CD4-positive, alpha-beta T cell treated with Interleukin-17A for 4 hours (primary cell): ENCODE data around the gene CCHCR1.
"Not testable (repeated sequence)": the region's sequence is repeated elsewhere in the genome, so short reads cannot be mapped to it uniquely, and the experiment has no call there.

Experiments used
- DNase-seq: peaks from one replicate; pipeline ENCODE4 v3.0.0-alpha.2; 2020; ENCODE audit warnings: mixed read lengths

CCHCR1 gene

DNA sequence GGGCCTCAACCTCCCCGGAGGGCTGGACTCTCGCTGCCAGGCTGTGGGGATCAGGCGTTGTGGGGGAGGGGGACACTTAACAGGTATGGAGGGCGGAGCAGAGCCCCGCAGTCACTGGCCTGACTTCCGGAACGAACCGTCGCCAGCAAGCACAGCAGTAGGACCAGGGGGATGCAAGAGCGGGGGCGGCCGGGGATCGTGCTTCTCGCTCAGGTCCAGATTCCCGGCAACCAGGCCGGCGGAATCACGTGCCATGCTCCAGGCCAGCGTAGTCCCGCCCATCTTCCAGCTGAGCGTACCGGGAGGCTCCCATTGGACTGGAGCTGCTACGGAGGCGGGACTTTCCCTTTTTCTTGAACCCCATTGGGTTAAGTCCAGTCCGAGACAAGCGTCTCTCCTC, 22.9 kb upstream of the CCHCR1 start:
- DNase-seq: peak; percentile 76

DNA sequence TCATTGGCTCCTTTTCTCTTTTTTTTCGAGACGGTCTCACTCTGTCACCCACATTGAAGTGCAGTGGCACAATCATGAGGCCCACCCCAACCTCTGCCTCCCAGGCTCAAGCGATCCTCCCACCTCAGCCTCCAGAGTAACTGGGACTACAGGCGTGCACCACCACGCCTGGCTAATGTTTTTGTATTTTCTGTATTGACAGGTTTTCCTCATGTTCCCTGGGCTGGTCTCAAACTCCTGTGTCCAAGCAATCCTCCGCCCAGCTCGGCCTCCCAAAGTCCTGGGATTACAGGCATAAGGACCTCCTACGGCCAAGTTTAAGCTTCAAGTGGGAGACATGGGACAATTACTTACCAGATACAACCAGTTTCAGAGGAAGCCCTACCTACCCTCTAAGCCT, 22.3 kb upstream of the CCHCR1 start:
- no peak for DNase-seq

DNA sequence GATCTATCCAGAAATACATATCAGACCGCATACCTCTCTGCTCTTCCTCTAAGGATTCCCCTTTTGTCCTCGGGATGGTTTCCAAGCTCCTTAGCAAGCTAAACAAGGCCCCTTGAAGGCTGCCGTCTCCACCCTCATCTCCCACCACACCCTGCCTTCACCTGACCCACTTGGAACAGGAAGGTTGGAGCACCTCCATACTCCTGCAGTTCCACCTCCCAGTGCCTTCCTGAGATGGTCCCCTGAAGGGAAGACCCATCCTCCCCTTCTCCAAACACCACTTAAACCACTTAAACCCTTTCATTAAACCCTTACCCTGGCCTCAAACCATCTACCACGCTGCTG, 21.4 kb upstream of the CCHCR1 start:
- DNase-seq: no peak

DNA sequence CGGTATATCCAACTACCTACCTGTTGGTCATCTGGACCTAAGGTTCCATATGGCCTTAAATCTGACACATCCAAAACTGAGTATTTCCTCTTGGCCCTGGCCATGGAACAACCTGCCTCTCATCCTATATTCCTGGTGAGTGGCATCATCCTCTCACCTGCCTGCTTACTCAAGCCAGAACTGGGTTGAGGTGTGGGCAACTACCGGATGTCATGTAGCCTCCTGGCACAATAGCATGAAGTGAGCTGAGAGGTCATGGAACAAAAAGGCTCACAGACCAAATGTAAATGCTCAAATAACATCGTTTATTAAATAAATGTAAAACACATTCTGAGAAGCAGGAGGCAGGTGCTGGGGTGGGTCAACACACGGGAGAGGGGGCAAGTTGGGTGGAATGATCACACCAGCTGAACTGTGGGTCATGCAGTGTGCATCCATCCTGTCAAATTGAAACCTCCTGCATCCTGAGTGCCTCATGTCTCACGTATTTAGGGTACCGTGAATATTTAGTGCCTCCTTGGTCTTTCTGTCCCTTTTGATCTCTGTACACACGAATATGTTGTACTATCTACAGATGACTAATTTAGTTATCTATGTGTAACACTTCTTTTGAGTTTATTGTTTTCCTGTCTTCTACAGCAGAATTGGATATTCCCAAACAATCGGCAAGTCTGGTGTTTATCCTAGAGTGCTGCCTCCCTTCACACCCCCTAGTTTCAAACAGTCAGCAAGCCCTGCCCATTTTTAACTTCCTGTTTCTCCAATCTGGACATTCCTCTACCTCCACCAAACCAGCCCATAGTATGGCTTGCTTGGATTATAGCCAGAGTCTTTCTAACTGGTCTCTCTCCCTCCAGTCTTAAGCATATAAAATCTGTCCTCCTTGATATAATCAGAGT, 20.8 kb upstream of the CCHCR1 start:
- no peak for DNase-seq

DNA sequence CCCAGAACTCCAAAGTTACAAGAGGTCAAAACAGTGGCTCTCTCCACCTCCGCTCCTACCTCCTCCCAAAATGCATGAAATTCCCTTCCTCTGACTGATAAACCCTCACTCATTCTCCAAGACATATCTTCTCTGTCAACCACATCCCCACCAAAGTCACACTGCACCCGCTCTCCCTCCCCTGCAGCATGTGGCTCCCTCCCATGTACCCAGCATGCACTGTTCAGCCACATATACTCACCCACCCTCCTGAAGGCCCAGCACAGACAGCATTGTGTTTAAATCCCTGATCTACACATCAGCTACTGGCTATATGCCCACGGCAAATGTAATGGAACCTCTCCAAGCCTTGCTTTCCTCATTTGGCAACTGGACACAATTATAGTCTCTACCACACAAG, 18.4 kb upstream of the CCHCR1 start:
- DNase-seq: no peak

DNA sequence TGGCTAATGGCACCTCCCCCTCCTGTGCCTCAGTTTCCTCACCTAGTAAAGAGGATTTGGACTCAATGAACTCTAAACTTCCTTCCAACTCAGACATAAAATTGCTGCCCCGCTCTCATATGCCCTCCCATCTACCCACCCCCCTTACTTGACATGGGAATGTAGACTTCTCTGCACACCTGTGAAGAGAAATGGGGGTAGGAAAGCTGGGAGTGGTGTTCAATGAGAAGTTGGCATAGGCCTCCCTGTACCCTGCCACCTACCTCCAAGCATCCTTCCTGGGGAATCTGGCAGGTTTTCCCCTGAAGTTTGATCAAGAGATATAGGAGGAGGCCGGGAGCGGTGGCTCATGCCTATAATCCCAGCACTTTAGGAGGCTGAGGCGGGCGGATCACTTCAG, 16.8 kb upstream of the CCHCR1 start:
- DNase-seq: no peak

DNA sequence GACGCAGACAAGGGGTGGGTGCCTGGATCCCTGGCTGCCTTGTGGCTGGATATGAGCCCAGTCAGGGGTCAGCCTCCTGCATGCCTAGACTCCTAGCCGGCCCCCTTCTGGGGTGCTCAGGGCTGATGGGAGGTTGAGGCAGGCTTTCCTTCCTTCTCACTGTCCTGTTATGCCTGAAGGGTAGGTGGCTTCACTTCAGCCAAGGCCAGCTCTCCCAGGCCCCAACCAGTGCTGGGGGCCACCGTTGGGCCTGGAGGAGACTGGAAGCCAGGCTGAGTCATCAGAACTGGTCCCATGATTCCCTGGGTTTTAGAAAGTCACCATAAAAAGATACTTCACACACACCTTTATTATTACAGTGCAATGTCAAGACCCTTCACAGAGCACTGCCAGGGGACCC, 15.8 kb upstream of the CCHCR1 start:
- no peak for DNase-seq

DNA sequence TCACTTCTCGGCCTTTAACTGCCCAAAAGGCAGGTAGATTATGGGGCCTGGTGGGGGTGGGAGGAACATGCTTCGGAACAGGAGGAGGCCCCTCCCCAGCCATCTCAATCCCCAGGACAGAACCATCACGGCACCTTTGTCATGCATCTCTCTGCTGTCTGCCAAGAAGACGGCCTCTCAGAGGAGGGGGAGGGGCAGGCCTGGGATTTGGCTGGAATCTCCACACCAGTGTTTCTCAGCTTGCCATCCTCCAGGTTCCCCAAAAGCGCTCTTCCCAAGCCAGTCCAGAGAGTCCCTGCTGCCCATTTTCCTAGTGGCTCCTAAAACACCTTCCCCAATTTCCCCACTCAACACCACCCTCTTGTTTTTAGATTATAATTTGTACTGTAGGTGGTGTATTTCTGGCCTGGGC, 15.4 kb upstream of the CCHCR1 start:
- DNase-seq: no peak

DNA sequence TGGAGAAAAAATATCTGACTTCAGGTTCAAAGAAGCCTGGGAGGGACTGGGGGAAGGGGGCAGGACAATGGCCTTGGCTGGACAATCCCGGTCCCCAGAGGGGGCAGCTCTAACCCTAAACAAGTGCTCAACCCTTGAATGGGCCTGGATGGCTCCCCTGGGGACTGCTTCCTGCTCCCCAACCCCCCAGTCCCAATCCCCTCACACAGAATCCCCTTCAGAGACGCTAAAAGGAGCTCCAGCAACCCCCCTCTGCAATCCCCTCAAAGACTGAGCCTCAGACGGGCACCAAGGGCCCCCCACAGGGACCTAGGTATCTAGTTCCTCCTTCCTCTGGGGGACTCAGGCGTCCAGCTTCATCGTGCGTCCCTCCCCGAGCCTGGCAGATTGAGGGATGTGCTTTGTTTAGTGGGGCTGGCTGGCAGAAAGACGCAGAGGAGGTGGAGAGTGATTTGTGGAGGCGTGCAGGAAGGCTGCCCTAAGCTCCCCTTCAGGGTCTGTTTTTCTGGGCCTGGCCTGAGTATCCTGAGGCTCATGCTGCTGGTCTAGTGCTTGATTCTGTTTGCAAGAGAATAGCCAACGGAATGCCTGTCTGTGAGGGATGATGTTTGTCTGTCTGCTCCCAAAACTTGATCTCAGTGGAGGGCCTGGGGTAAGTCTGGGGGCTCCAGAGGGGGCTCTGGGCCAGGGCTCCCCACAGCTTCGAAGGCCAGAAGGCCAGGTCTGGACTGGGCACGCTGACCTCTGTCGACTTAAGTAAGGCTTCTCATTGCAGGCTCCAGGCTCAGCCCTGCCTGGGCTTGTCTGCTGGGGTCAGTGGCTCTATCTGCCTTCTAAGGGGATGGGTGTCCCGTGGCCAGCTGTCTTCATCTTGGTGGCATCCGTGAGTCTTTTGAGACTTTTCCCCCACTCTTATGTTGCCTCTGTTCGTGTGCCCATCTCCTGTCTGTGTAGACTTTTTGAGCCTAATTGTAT, 14.6 kb upstream of the CCHCR1 start:
- no peak for DNase-seq

DNA sequence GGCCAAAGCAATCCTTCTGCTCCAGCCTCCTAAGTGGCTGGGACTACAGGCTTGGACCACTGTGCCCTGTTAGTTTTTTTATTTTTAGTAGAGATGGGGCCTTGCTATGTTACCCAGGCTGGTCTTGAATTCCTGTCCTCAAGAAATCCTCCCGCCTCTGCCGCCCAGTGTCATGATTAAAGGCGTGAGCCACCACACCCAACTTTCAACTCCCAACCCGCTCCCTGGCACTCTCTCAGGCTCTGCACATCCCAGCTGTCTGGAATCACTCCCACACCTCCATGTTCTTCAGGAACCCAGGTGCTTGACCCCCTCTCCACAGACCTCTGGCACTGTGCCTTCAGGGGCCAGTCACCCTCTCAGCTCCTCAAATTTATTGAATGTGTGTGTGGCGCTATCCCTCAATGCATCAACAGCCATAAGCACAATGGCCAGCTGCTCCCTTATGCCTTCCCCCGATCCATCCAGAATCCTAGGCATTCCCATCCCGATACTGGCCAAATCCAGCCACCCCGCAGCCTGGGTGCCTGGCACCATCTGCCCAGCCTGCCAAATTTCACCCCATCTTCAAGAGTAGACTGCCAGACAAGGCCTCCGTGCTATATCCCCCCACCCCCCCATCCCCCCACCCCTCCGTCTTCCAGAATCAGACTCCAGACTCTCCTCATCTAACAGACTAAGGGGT, 13.5 kb upstream of the CCHCR1 start:
- DNase-seq: no peak

DNA sequence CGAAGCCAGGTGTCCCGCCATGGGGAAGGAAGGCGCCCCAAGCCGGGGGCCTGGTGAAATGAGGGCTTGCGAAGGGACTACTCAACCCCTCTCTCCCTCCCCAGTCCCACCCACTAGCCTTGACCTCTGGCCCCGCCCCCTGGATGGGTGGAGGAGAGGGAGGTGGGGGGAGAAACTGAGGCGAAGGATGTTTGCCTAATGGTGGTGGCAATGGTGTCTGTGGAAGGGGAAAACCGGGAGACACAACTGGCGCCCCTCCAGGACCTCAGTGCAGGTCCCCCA, 12.9 kb upstream of the CCHCR1 start, which contains the start of gene POU5F1:
TSS of gene POU5F1 (minus strand) at position 83 of the 282 bp plus-strand sequence. CDS start at position 21, 62 bp downstream.
- DNase-seq: no peak

DNA sequence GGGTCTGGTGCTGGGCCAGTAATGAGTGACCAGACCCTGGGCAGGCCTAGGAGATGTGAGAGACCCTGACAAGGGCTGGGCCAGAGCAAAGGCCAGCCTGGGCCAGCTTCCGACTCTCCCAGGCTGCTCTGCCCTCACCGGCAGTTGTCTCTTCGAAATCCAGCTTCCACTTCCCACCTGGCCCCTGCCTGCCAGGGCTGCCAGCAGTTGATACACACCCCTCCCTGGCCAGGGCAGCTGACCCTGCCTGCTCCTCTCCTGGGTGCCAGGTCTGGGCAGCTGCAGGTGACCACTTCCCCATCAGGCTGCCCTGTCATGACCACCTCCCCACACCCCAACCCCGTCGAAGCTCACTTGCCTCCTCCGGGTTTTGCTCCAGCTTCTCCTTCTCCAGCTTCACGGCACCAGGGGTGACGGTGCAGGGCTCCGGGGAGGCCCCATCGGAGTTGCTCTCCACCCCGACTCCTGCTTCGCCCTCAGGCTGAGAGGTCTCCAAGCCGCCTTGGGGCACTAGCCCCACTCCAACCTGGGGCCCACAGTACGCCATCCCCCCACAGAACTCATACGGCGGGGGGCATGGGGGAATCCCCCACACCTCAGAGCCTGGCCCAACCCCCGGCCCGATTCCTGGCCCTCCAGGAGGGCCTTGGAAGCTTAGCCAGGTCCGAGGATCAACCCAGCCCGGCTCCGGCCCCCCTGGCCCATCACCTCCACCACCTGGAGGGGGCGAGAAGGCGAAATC, 12.4 kb upstream of the CCHCR1 start:
- not testable (repeated sequence) for DNase-seq

DNA sequence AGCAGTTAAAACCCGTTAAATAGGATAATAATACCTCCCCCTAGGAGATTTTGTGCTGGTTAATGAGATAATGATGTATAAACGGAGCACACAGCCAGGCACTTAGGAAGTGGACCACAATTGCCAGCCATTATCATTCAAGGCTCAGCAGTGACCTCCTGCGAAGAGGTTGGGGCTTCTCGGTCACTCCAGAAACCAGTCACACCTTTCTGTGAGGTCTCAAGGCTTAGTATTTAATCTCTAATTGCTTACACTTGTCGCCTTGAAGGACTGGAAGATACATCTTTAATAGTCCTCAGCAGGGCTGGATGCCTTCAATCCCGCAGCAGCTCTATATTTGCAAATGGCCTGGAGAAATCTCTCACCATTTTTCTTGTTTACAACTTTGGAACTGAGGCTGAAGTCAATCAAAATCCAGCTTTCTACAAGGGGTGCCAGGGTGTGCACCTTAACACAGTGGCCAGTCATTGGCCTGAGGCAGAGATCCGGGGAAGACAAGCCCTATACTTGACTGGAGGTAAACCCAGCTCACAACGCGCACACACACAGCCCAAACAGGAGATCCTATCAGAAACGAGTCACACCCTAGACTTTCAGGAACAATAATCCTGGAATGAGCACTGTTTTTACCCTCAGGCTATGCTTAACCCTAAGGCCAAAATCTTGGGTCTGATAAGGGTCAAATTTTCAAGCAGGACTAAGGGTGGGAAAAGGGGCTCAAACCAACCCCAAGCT, 11.7 kb upstream of the CCHCR1 start:
- DNase-seq: no peak

DNA sequence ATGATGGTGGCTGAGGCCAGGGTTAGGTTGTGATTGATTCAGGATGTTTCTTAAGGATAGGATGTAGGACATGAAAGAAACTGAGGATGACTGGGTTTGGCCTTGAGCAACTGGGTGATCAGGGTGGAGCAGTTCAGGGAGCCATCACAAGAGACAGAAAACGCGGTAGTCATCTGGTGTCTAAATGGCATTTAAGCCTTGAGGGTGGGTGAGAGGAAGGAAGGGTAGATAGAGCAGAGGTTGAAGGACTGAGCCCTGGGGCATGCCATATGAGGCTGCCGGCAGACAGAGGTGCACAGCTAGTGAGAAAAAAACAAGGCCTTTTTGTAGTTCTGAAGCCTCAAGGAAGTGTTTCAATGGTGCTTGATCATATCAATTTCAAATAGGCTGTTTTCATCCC, 11.0 kb upstream of the CCHCR1 start:
- no peak for DNase-seq

DNA sequence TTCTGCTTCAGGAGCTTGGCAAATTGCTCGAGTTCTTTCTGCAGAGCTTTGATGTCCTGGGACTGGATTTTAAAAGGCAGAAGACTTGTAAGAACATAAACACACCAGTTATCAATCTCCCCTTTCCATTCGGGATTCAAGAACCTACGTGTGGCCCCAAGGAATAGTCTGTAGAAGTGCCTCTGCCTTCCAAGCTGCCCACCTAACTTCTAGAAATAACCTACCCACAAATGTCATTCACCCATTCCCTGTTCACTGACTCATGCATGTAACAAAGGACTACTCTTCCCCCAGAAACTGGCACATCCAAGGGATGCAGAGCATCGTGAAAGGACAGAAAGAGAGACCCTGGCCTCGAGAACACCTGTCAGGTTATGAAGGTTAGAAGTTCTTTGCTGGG, 8.4 kb upstream of the CCHCR1 start:
- DNase-seq: no peak

DNA sequence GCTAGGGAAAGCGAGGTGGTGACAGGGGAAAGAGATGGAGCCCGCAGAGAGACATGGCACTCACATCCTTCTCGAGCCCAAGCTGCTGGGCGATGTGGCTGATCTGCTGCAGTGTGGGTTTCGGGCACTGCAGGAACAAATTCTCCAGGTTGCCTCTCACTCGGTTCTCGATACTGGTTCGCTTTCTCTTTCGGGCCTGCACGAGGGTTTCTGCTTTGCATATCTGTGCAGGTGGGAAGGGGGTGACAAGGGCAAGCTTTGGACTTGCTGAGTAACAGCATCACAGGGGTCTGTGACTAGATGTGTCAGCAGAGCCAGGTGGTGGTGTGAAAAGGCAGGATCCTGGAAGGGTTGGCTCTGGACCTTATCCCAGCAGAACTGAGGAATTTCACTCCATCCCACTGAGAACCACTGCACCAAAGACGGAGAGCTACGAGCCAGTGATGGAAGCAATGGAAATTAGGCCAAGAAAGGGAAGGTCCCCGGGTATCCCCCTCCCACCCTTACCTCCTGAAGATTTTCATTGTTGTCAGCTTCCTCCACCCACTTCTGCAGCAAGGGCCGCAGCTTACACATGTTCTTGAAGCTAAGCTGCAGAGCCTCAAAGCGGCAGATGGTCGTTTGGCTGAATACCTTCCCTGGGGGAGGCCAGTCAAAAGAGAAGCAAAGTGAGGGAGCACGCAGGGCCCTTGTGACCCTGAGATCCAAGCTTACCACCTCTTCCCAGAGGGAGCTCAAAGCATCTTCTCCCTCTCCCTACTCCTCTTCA, 7.6 kb upstream of the CCHCR1 start:
- DNase-seq: not testable (repeated sequence)

DNA sequence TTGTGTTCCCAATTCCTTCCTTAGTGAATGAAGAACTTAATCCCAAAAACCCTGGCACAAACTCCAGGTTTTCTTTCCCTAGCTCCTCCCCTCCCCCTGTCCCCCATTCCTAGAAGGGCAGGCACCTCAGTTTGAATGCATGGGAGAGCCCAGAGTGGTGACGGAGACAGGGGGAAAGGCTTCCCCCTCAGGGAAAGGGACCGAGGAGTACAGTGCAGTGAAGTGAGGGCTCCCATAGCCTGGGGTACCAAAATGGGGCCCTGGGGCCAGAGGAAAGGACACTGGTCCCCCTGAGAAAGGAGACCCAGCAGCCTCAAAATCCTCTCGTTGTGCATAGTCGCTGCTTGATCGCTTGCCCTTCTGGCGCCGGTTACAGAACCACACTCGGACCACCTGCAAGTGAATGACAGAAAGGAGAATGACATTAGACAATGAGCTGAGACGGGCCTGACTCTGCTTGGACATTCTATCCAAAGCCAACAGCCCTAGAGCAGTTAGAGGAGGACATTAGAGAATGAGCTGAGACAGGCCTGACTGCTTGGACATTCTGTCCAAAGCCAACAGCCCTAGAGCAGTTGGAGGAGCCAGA, 7.0 kb upstream of the CCHCR1 start:
- DNase-seq: not testable (repeated sequence)

DNA sequence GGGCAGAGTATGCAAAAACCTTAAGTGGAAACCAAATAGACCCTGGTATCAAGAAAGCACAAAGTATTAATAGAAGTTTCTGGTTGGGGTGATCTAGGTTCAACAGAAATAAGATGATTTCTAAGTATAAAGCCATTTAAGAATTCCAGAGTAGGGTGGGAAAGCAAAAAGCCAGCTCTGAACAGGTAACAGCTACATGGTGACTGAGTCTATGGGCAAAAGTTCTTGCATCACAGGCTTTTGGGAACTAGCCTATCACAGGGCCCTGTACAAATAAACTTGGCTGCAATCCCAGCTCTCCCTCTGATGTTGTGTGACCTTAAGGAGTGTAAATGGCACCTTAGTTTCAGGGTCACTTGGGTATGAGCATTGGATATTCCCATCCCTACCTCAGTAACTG, 6.3 kb upstream of the CCHCR1 start:
- DNase-seq: no peak

DNA sequence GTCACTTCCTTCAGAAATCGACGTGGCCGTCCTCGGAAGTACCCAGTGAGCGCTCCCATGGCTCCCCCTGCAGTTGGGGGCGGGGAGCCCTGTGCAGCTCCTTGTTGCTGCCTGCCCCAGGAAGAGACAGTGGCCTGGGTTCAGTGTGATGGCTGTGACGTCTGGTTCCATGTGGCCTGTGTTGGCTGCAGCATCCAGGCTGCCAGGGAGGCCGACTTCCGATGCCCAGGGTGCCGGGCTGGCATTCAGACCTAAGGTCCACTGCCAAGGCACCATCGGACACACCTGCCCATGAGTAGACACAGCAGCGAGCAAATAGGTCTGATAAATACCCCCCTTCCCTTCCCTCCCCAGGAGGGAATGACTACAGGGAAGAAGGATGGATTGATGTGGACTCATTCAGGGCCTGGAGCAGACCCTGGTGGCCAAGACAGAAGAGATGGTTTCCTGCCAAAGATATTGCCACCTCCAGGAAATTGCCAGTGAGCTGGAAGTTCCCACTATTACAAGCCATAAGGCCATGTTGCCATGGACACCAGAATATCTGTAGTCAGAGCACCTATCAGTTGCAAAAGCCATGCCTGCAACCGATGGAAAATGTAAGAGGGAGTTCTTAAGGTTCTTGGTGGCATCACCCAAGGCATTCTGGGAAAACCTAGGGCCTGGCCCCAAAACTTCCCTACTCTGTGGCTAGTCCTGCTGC, 5.0 kb upstream of the CCHCR1 start:
- no peak for DNase-seq
